Putamen (tissue), 1 donor: Measurements from ENCODE around the gene KCMF1.

ENCODE experiments used
- DNase-seq: peaks from one replicate; pipeline ENCODE4 v3.0.0-alpha.2; 2016; ENCODE audit warnings: low spot score

Gene KCMF1

DNA sequence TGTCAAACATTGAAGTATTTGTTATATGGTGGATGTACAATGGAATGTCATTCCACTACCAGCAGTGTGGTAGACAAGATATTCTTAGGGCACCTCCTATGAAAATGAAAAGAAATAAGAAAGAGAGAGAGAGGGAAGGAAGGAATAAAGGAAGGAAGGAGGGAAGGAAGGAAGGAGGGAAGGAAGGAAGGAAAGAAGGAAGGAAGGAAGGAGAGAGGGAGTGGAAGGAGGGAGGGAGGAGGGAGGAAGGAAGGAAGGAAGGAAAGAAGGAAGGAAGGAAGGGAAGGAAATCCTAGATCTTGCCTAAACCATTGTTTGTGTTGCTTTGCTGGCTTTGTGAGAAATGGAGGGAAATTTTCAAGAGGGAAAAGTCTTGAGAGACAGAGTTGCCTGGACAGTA is 112.1 kb downstream of the KCMF1 start:
- DNase-seq: no peak

DNA sequence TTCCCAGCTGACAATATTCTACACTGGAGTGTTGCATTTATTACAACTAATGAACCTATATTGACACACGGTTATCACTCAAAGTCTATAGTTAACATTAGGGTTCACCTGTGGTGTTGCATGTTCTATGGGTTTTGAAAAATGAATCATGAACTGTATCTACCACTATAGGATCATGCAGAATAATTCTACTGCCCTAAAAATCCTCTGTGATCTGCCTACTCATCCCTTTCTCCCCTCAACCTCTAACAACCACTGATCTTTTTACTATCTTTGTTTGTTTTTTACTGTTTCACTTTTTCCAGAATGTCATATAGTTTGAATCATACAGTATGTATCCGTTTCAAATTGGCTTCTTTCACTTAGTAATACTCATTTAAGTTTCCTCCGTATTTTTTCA is 114.6 kb downstream of the KCMF1 start:
- no peak for DNase-seq

DNA sequence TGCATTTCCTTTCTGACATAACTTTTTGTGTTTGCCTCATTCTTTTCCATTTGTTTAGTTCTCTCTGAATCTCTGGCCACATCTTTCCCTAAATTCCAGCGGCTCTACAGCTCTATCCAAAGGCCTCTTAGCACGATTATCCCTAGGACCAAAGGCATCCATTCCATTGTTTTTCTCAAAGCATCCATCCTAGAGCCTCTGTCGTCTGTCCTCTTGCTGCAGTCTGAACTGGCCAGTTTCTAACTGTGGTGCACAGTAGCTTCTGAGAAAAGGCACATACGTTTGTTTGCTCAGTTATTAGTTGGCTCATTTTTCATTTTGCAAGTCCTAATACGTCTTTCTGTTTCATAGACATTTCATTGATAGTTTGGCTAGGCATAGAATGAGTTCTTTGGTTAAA is 116.6 kb downstream of the KCMF1 start:
- no peak for DNase-seq

DNA sequence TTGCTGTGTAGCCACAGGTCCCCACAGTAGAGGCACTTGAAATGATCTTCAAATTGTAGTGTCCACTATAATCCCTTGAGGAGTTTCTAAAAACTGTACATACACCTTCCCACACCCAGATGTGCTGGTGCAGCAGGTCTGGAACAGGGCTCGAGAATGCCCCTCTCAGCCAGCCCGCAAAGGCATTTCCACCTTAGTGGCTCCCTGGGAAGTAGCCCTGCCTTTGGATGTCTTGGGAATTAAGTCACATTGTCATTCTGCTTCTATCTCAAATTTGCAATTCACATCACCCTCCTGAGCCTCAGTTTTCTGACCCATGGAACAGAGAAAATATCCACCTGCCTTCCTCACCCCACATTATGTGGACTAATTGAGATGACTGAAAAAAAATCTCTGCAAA is 118.0 kb downstream of the KCMF1 start:
- DNase-seq: no peak

DNA sequence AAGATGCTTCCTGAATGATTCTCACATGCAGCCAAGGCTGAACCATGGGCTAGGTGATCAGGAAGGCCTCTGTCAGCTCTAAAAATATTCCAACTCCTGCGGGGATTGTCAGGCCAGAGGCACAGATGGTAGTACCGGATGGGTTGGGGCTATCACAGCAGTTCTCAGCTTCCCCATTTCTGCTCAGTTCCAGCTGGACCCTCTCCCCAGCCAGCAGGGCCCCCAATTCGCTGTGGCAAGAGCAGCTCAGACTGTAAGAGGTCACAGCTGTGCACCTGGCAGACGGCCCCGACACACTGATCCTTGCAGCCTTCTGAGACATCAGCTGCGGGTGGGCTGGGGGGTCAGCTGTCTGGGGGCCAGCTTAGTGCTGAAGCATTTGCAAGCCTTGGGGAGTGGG is 118.6 kb downstream of the KCMF1 start:
- DNase-seq: no peak

DNA sequence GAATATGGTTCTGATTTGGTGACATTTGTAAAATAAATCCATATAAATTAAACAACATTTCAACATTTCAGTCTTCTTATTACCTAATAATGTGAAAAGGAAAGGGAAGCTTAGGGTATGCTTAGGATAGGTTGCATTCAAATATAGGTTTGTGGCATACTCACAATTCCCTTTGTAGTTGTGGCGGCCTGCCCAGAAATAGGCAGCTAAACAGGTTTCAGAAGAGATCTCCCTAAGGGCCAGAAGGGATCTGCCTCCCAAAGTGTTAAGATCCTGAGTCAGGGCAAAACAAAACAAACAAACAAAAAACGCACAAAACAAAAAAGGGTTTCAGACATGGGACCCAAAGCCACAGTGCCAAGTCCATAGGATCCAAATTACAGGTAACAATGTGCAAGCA is 120.9 kb downstream of the KCMF1 start:
- no peak for DNase-seq

DNA sequence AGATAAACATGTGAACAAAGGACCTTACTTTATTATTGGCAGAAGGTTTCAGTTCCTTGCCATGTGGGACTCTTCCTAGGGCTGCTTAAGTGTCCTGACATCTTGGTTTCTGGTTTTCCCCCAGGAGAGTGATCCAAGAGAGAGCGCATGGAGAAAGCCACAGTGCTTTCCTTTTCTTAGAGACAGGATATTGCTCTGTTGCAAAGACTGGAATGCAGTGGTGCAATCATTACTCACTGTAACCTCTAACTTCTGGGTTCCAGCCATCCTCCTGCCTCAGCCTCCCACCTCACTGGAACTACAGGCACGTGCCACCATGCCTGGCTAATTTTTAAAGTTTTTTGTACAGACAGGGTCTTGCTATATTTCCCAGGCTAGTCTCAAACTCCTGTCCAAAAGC is 124.1 kb downstream of the KCMF1 start:
- no peak for DNase-seq

DNA sequence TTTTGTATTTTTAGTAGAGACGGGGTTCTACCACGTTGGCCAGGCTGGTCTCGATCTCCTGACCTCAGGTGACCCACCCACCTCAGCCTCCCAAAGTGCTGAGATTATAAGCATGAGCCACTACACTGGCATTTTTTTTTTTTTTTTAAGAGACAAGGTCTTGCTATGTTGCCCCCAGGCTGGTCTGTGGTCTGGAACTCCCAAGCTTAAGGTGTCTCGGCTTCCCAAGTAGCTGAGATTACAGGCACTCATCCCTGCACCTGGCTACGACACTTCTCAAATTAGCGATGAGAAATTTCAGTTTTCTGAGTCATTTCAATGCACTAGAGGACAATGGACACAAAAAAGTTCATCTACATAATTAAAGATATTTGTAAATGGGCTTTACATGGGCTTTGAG is 125.7 kb downstream of the KCMF1 start:
- no peak for DNase-seq

DNA sequence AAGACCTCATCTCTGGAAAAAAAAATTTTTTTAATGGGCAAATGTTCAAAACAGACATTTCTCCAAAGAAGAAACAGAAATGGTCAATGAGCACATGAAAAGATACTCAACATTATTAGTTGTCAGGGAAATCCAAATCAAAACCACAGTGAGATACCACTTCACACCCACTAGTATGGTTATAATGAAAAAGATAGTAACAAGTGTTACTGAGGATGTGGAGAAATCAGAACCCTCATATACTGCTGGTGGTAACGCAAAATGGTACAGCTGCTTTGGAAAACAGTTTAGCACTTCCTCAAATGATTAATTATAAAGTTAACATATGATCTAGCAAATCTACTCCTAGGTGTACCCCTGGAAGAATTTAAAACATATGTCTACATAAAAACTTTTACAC is 133.3 kb downstream of the KCMF1 start:
- no peak for DNase-seq

DNA sequence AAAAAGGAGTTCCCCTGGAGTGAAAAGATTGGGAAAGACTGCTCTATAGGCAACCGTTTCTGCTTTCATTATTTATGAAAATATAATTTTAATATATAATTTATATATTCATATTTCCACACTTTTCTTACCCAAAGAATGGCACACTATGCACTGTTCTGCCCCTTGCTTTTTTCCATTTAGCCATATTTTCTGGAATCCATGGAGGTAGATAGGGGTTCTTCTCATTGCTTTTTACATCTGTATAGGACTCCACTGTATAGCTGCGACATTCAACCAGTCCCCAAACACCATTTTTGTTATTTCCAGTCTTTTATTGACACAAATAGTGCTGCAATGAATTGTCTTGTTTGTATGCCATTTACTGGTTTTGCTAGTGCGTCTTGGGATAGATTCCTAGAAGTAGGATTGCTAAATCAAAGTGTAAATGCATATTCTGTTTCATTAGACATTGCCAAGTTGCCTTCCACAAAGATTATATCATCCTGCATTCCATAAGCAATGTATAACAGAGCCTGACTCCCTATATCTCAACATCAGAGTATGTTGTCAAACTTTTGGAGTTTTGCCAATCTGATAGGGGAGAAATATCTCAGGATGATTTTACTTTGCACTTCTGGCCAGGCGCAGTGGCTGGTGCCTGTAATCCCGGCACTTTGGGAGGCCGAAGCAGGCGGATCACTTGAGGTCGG is 135.7 kb downstream of the KCMF1 start:
- DNase-seq: no peak
